K562 (cell line): Measurements from ENCODE around the gene PIP5K1B.

Source experiments
- MYNN ChIP-seq, 2 experiments: sonication (generic); formaldehyde crosslinking in 1 of 2; IDR thresholded peaks; 2 replicates each; pipeline versions ENCODE4 v1.5.0 to v1.6.1; 2016 to 2020; ENCODE audit warnings: antibody characterized with exemption in 1 of 2, missing genetic modification reagents in 1 of 2
- THRA ChIP-seq: fragments of 450-650 bp; IDR thresholded peaks from 2 replicates; pipeline ENCODE4 v1.6.1; 2017; ENCODE audit warnings: mild to moderate bottlenecking, moderate library complexity
- ZBTB33 ChIP-seq: sonication (generic); formaldehyde crosslinking; IDR thresholded peaks from 2 replicates; pipeline ENCODE4 v1.8.1; 2023; ENCODE audit warnings: mild to moderate bottlenecking, missing genetic modification reagents
- TF ChIP-seq, protein P1 (sequence below), 3 experiments: IDR thresholded peaks in 2 of 3; conservative IDR thresholded peaks in 1 of 3; 2 replicates each; pipeline ENCODE4 v1.5.1; 2011 to 2012; ENCODE audit warnings: low read length in 3 of 3, mild to moderate bottlenecking in 3 of 3, control low read depth in 2 of 3, improper control_type of control experiment in 1 of 3, inconsistent platforms in 1 of 3, low read depth in 1 of 3, mixed read lengths in 1 of 3, moderate library complexity in 1 of 3; ENCODE audit not compliant: insufficient read depth in 2 of 3

DNA sequence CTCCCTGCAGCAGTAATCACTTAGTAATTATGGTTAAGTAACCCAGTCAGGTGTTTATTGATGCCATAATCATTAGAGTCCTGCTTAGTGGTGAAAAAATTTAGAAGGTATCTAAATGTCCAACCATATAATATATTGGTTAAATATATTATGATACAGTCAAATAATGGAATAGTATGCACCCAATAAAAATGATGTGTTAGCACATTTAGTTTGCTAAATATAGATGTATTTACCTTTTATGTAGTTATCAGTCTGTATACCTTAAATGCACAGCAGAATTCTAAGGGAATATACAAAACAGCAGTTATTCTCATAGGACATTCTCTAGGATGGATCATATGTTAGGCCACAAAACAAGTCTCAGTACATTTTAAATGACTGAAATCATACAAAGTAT lies 218.4 kb downstream of the PIP5K1B start:
- TF ChIP-seq THRA, result no peak
- no peak for TF ChIP-seq ZBTB33 (CRISPR knock-in tag)
- TF ChIP-seq, protein P1, sequence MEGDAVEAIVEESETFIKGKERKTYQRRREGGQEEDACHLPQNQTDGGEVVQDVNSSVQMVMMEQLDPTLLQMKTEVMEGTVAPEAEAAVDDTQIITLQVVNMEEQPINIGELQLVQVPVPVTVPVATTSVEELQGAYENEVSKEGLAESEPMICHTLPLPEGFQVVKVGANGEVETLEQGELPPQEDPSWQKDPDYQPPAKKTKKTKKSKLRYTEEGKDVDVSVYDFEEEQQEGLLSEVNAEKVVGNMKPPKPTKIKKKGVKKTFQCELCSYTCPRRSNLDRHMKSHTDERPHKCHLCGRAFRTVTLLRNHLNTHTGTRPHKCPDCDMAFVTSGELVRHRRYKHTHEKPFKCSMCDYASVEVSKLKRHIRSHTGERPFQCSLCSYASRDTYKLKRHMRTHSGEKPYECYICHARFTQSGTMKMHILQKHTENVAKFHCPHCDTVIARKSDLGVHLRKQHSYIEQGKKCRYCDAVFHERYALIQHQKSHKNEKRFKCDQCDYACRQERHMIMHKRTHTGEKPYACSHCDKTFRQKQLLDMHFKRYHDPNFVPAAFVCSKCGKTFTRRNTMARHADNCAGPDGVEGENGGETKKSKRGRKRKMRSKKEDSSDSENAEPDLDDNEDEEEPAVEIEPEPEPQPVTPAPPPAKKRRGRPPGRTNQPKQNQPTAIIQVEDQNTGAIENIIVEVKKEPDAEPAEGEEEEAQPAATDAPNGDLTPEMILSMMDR (IDR thresholded peaks at IDR 0.05 in 2 of 3, conservative IDR thresholded peaks at IDR 0.05 in 1 of 3; ENCODE audit: insufficient read depth in 2 of 3, low read depth in 1 of 3, low read length in 3 of 3), result no peak
- no peak for TF ChIP-seq MYNN (IDR thresholded peaks at IDR 0.05)
- TF ChIP-seq MYNN (CRISPR knock-in tag; IDR thresholded peaks at IDR 0.05), result no peak
